Inflammatory macrophage treated with lipopolysaccharide for 1 hour (primary cell): ENCODE results near the gene ERICH2.

ENCODE experiments used
- DNase-seq, 2 donors: peaks; one replicate each; pipeline ENCODE4 v3.0.0-alpha.2; 2020 to 2022

The ERICH2 gene

GRCh38 chr2:170818036-170818751 is 48.0 kb downstream of the ERICH2 start:
- DNase-seq, result no peak

- no peak for DNase-seq
Observed at GRCh38 chr2:170818752-170819470, 48.7 kb downstream of the ERICH2 start.

GRCh38 chr2:170819680-170820664 is 49.8 kb downstream of the ERICH2 start:
- no peak for DNase-seq

- DNase-seq, result no peak
Observed at GRCh38 chr2:170820757-170821530, 50.8 kb downstream of the ERICH2 start.

- no peak for DNase-seq
Observed at GRCh38 chr2:170821531-170822289, 51.5 kb downstream of the ERICH2 start.

- no peak for DNase-seq
Observed at GRCh38 chr2:170822290-170823087, 52.3 kb downstream of the ERICH2 start.

GRCh38 chr2:170823088-170823897 is 53.1 kb downstream of the ERICH2 start:
- no peak for DNase-seq

- DNase-seq, result no peak
Observed at GRCh38 chr2:170823898-170824215, 53.7 kb downstream of the ERICH2 start.

GRCh38 chr2:170824526-170825015 is 54.4 kb downstream of the ERICH2 start:
- DNase-seq, result no peak

- no peak for DNase-seq
Observed at GRCh38 chr2:170827841-170828532, 57.8 kb downstream of the ERICH2 start.

- no peak for DNase-seq
Observed at GRCh38 chr2:170828533-170828916, 58.3 kb downstream of the ERICH2 start.

GRCh38 chr2:170829036-170829435 is 58.9 kb downstream of the ERICH2 start:
- no peak for DNase-seq

- DNase-seq, result no peak
Observed at GRCh38 chr2:170830166-170830565, 60.0 kb downstream of the ERICH2 start.

- DNase-seq, result no peak
Observed at GRCh38 chr2:170831115-170831514, 60.9 kb downstream of the ERICH2 start.

- DNase-seq, result no peak
Observed at GRCh38 chr2:170836027-170836426, 65.8 kb downstream of the ERICH2 start.

- DNase-seq, result no peak
Observed at GRCh38 chr2:170840717-170841210, 70.6 kb downstream of the ERICH2 start.

- no peak for DNase-seq
Observed at GRCh38 chr2:170842785-170843184, 72.6 kb downstream of the ERICH2 start.

- DNase-seq, result no peak
Observed at GRCh38 chr2:170843656-170844055, 73.5 kb downstream of the ERICH2 start.

- DNase-seq, result no peak
Observed at GRCh38 chr2:170845343-170845742, 75.2 kb downstream of the ERICH2 start.
